ENCODE results near the gene TXK. TPM values are rescaled to one million over a fixed set of nuclear protein-coding genes. Genes with fewer than 3 reads are reported as not detected.

TXK gene
- total RNA-seq, 6 donors from 2014 or later, result 4.0 to 16.8 (median 6.2) TPM

- H3K27me3 ChIP-seq, result no peaks in the 10 kb centered on the region
- ATAC-seq (ENCODE audit: low FRiP score in 2 of 2), result no peak
- peaks cover 7 to 31% (median 22%) of the 10 kb centered on the region in 4 donors for H3K4me1 ChIP-seq
- H3K4me3 ChIP-seq, result no peak overlapping the region
- H3K36me3 ChIP-seq, result no peaks in the 10 kb centered on the region
- H3K27ac ChIP-seq, result no peak overlapping the region
- 86 to 100% methylated on average over 1 of the region's 1 CpG for WGBS, 2 donors
- TF ChIP-seq POLR2AphosphoS5 (IDR thresholded peaks at IDR 0.05), result no peak
- TF ChIP-seq CTCF (IDR thresholded peaks at IDR 0.05), result no peak
- no peak for TF ChIP-seq EP300 (IDR thresholded peaks at IDR 0.05)
- no peak for TF ChIP-seq POLR2A (IDR thresholded peaks at IDR 0.05)
- no peaks in the 10 kb centered on the region for H3K9me3 ChIP-seq
- DNase-seq, result no peak
Measured at GRCh38 chr4:48126621-48127020, 7.4 kb downstream of the TXK start.

- no peak overlapping the region for H3K27ac ChIP-seq
- no peak for DNase-seq
- 83 to 84% methylated on average over 2 of the region's 2 CpGs for WGBS, 2 donors
- TF ChIP-seq CTCF (IDR thresholded peaks at IDR 0.05) (no peak), POLR2AphosphoS5 (IDR thresholded peaks at IDR 0.05) (no peak), POLR2A (IDR thresholded peaks at IDR 0.05) (no peak), EP300 (IDR thresholded peaks at IDR 0.05) (no peak)
- no peaks in the 10 kb centered on the region for H3K36me3 ChIP-seq
- H3K4me3 ChIP-seq, result no peak overlapping the region
- ATAC-seq (ENCODE audit: low FRiP score in 2 of 2), result no peak
- H3K4me1 ChIP-seq, result peaks cover 7 to 27% (median 20%) of the 10 kb centered on the region in 4 donors
- H3K9me3 ChIP-seq, result no peaks in the 10 kb centered on the region
- no peaks in the 10 kb centered on the region for H3K27me3 ChIP-seq
Measured at GRCh38 chr4:48124870-48125269, 9.2 kb downstream of the TXK start.

GRCh38 chr4:48122756-48123155 lies 11.3 kb downstream of the TXK start:
- Histone ChIP-seq H3K4me3 (no peak overlapping the region), H3K27me3 (no peaks in the 10 kb centered on the region), H3K9me3 (no peaks in the 10 kb centered on the region), H3K36me3 (no peaks in the 10 kb centered on the region), H3K27ac (no peak overlapping the region), H3K4me1 (peaks cover 5 to 9% (median 7%) of the 10 kb centered on the region in 4 donors)
- ATAC-seq (ENCODE audit: low FRiP score in 2 of 2) (no peak), DNase-seq (no peak)
- WGBS, 2 donors, result 73 to 75% methylated on average over 1 of the region's 1 CpG
- TF ChIP-seq POLR2A (IDR thresholded peaks at IDR 0.05) (no peak), EP300 (IDR thresholded peaks at IDR 0.05) (no peak), POLR2AphosphoS5 (IDR thresholded peaks at IDR 0.05) (no peak), CTCF (IDR thresholded peaks at IDR 0.05) (no peak)

GRCh38 chr4:48121180-48121579 lies 12.9 kb downstream of the TXK start:
- no peaks in the 10 kb centered on the region for H3K4me1 ChIP-seq
- no peak for TF ChIP-seq POLR2A (IDR thresholded peaks at IDR 0.05)
- TF ChIP-seq EP300 (IDR thresholded peaks at IDR 0.05), result no peak
- TF ChIP-seq CTCF (IDR thresholded peaks at IDR 0.05), result no peak
- no peak for TF ChIP-seq POLR2AphosphoS5 (IDR thresholded peaks at IDR 0.05)
- no peaks in the 10 kb centered on the region for H3K9me3 ChIP-seq
- no peaks in the 10 kb centered on the region for H3K27me3 ChIP-seq
- H3K27ac ChIP-seq, result no peak overlapping the region
- ATAC-seq (ENCODE audit: low FRiP score in 2 of 2) (no peak), DNase-seq (no peak)
- no peak overlapping the region for H3K4me3 ChIP-seq
- 77 to 89% methylated on average over 2 of the region's 2 CpGs for WGBS, 2 donors
- H3K36me3 ChIP-seq, result no peaks in the 10 kb centered on the region

GRCh38 chr4:48120132-48120531 lies 13.9 kb downstream of the TXK start:
- ATAC-seq (ENCODE audit: low FRiP score in 2 of 2) (no peak), DNase-seq (no peak)
- Histone ChIP-seq H3K9me3 (no peaks in the 10 kb centered on the region), H3K4me3 (no peak overlapping the region), H3K4me1 (no peaks in the 10 kb centered on the region), H3K36me3 (no peaks in the 10 kb centered on the region), H3K27ac (no peak overlapping the region), H3K27me3 (no peaks in the 10 kb centered on the region)
- TF ChIP-seq POLR2AphosphoS5 (IDR thresholded peaks at IDR 0.05) (no peak), POLR2A (IDR thresholded peaks at IDR 0.05) (no peak), CTCF (IDR thresholded peaks at IDR 0.05) (no peak), EP300 (IDR thresholded peaks at IDR 0.05) (no peak)
- 85 to 97% methylated on average over 13 of the region's 13 CpGs for WGBS, 2 donors

Measured in upper lobe of left lung (tissue), 6 donors.